HEK293 (cell line): ENCODE results near the gene C12orf54.
"Not testable (repeated sequence)": the region's sequence is repeated elsewhere in the genome, so short reads cannot be mapped to it uniquely, and the experiment has no call there.

Experiments
- CTCF ChIA-PET: fragments of 350-600 bp; formaldehyde crosslinking; extraction: SDS; loops from one replicate; lab custom pipeline; 2021; ENCODE audit warnings: antibody characterized with exemption; lab: Yijun Ruan, JAX
- POLR2A ChIA-PET: fragments of 300-600 bp; formaldehyde crosslinking; extraction: SDS; loops from one replicate; lab custom pipeline; 2020; ENCODE audit warnings: antibody characterized with exemption, inconsistent platforms; lab: Yijun Ruan, JAX
- H3K27ac ChIP-seq: fragments of 200-500 bp; sonication (Bioruptor generic); 2 replicates; pipeline ENCODE4 v1.5.1; 2014; ENCODE audit warnings: low read depth, low read length, control low read depth, inconsistent platforms; ENCODE audit errors: extremely low read depth
- H3K36me3 ChIP-seq, 2 experiments: fragments of 200-500 bp in 1 of 2; sonication (Bioruptor generic) in 1 of 2; 1 replicate in 1 of 2; 2 replicates in 1 of 2; pipeline ENCODE4 v1.5.1; 2014 to 2017; ENCODE audit warnings: inconsistent platforms in 2 of 2, low read length in 2 of 2; ENCODE audit not compliant: control insufficient read depth in 2 of 2, insufficient read depth in 1 of 2
- H3K4me1 ChIP-seq: fragments of 200-500 bp; sonication (Bioruptor generic); 2 replicates; pipeline ENCODE4 v1.5.1; 2014; ENCODE audit warnings: mild to moderate bottlenecking, low read length, inconsistent platforms; ENCODE audit not compliant: control insufficient read depth, insufficient read depth
- H3K4me3 ChIP-seq: 2 replicates; pipeline ENCODE4 v1.5.1; 2011; ENCODE audit warnings: low read depth, mild to moderate bottlenecking, control low read depth, low read length, moderate library complexity
- H3K9me3 ChIP-seq: fragments of 200-500 bp; sonication (Bioruptor generic); 2 replicates; pipeline ENCODE4 v1.5.1; 2014; ENCODE audit warnings: low read depth, low read length, inconsistent platforms; ENCODE audit not compliant: control insufficient read depth, insufficient read depth
- HOXA7 ChIP-seq: sonication (generic); formaldehyde crosslinking; IDR thresholded peaks from 2 replicates; pipeline ENCODE4 v1.8.1; 2022; ENCODE audit warnings: missing genetic modification reagents, borderline replicate concordance
- HOXC10 ChIP-seq: sonication (generic); formaldehyde crosslinking; IDR thresholded peaks from 2 replicates; pipeline ENCODE4 v1.8.1; 2023; ENCODE audit warnings: mild to moderate bottlenecking, missing genetic modification reagents
- KLF1 ChIP-seq: fragments of 450-650 bp; formaldehyde crosslinking; IDR thresholded peaks from 2 replicates; pipeline ENCODE4 v1.5.1; 2016; ENCODE audit warnings: missing biosample characterization, missing genetic modification characterization
- KLF7 ChIP-seq: fragments of 450-650 bp; formaldehyde crosslinking; IDR thresholded peaks from 2 replicates; pipeline ENCODE4 v1.5.1; 2016; ENCODE audit warnings: missing biosample characterization, missing genetic modification characterization, borderline replicate concordance
- OSR2 ChIP-seq: fragments of 450-650 bp; formaldehyde crosslinking; IDR thresholded peaks from 2 replicates; pipeline ENCODE4 v1.5.1; 2016; ENCODE audit warnings: missing biosample characterization, missing genetic modification characterization
- REST ChIP-seq: fragments of 450-650 bp; formaldehyde crosslinking; IDR thresholded peaks from 2 replicates; pipeline ENCODE4 v1.5.1; 2016; ENCODE audit warnings: missing biosample characterization, missing genetic modification characterization
- TRIM28 ChIP-seq: IDR thresholded peaks from 2 replicates; pipeline ENCODE4 v1.6.1; 2011; ENCODE audit warnings: low read length, control low read depth, borderline replicate concordance
- YY2 ChIP-seq: fragments of 450-650 bp; formaldehyde crosslinking; IDR thresholded peaks from 2 replicates; pipeline ENCODE4 v1.5.1; 2016; ENCODE audit warnings: missing biosample characterization, missing genetic modification characterization
- ZNF121 ChIP-seq: fragments of 450-650 bp; formaldehyde crosslinking; IDR thresholded peaks from 2 replicates; pipeline ENCODE4 v1.5.1; 2016; ENCODE audit warnings: missing biosample characterization, missing genetic modification characterization
- ZNF19 ChIP-seq: fragments of 450-650 bp; formaldehyde crosslinking; IDR thresholded peaks from 2 replicates; pipeline ENCODE4; 2016; ENCODE audit warnings: missing biosample characterization, missing genetic modification characterization, low read depth
- ZNF211 ChIP-seq: fragments of 450-650 bp; formaldehyde crosslinking; IDR thresholded peaks from 2 replicates; pipeline ENCODE4 v1.5.1; 2016; ENCODE audit warnings: low read depth, missing biosample characterization, missing genetic modification characterization
- ZNF354C ChIP-seq: fragments of 450-650 bp; formaldehyde crosslinking; IDR thresholded peaks from 2 replicates; pipeline ENCODE4 v1.5.1; 2016; ENCODE audit warnings: missing biosample characterization, missing genetic modification characterization, low read depth, borderline replicate concordance
- ZNF362 ChIP-seq: fragments of 450-650 bp; formaldehyde crosslinking; IDR thresholded peaks from 2 replicates; pipeline ENCODE4 v1.5.1; 2016; ENCODE audit warnings: missing biosample characterization, missing genetic modification characterization
- ZNF398 ChIP-seq: fragments of 450-650 bp; formaldehyde crosslinking; IDR thresholded peaks from 2 replicates; pipeline ENCODE4 v1.5.1; 2017; ENCODE audit warnings: missing biosample characterization, missing genetic modification characterization
- ZNF48 ChIP-seq: fragments of 450-650 bp; formaldehyde crosslinking; IDR thresholded peaks from 2 replicates; pipeline ENCODE4 v1.5.1; 2016; ENCODE audit warnings: missing biosample characterization, missing genetic modification characterization
- ZNF560 ChIP-seq: fragments of 450-650 bp; formaldehyde crosslinking; IDR thresholded peaks from 2 replicates; pipeline ENCODE4 v1.5.1; 2017; ENCODE audit warnings: missing biosample characterization, missing genetic modification characterization, borderline replicate concordance
- ZNF629 ChIP-seq: fragments of 450-650 bp; formaldehyde crosslinking; IDR thresholded peaks from 2 replicates; pipeline ENCODE4 v1.5.1; 2017; ENCODE audit warnings: missing biosample characterization, missing genetic modification characterization
- ZNF785 ChIP-seq: fragments of 450-650 bp; formaldehyde crosslinking; IDR thresholded peaks from 2 replicates; pipeline ENCODE4 v1.5.1; 2016; ENCODE audit warnings: missing biosample characterization, missing genetic modification characterization
- ZXDB ChIP-seq: fragments of 450-650 bp; formaldehyde crosslinking; IDR thresholded peaks from 2 replicates; pipeline ENCODE4 v1.5.1; 2016; ENCODE audit warnings: missing biosample characterization, missing genetic modification characterization

The C12orf54 gene

GRCh38 chr12:48482198-48482597 is at the start of gene C12orf54:
Gene C12orf54 (plus strand): TSS chr12:48482498. CDS start chr12:48483297, 799 bp downstream.
- no peak for TF ChIP-seq KLF7 (tag by site-specific recombination)
- no peak for TF ChIP-seq ZNF19
- TF ChIP-seq ZNF354C (tag by site-specific recombination), result no peak
- no peak for TF ChIP-seq OSR2 (tag by site-specific recombination)
- no peak for TF ChIP-seq REST (tag by site-specific recombination)
- no peak for TF ChIP-seq ZNF48 (tag by site-specific recombination)
- no peak for TF ChIP-seq ZXDB (tag by site-specific recombination)
- no peak for TF ChIP-seq KLF1 (tag by site-specific recombination)
- TF ChIP-seq HOXC10 (CRISPR knock-in tag), result no peak
- TF ChIP-seq YY2 (tag by site-specific recombination), result no peak
- no peak for TF ChIP-seq ZNF121 (tag by site-specific recombination)
- TF ChIP-seq ZNF629 (tag by site-specific recombination), result no peak
- no peak for TF ChIP-seq ZNF211 (tag by site-specific recombination)
- no peak for TF ChIP-seq ZNF560
- TF ChIP-seq ZNF398 (tag by site-specific recombination), result no peak
- TF ChIP-seq ZNF785, result no peak
- no peak for TF ChIP-seq HOXA7 (CRISPR knock-in tag)
- TF ChIP-seq TRIM28, result no peak
- TF ChIP-seq ZNF362 (tag by site-specific recombination), result no peak
- TF ChIP-seq, all 188 proteins: peak for 0
- H3K4me3 ChIP-seq, result no peak within 1 kb of the TSS
- ChIA-PET POLR2A (no interaction called here), CTCF (interaction anchor here (0.6 to 0.7 kb wide), 3 partner anchors 152 to 372 kb away, joined by 3 to 4 read pairs (median 4); no protein-coding TSS in a partner anchor)
- no peaks in the 10 kb centered on the region for H3K36me3 ChIP-seq
- H3K9me3 ChIP-seq, result no peaks in the 10 kb centered on the region
- H3K4me1 ChIP-seq, result no peaks in the 10 kb centered on the region
- H3K27ac ChIP-seq, result no peak within 1 kb of the TSS

- POLR2A ChIA-PET, H3K9me3 ChIP-seq, CTCF ChIA-PET: not testable (repeated sequence)
Observed at GRCh38 chr12:48434016-48434415, 48.3 kb upstream of the C12orf54 start.

More at GRCh38 chr12:48434016-48434415, 48.3 kb upstream of the C12orf54 start:
- not testable (repeated sequence) for H3K4me3 ChIP-seq, H3K4me1 ChIP-seq, H3K36me3 ChIP-seq, H3K27ac ChIP-seq
